ENCODE results near the gene MACROD2. TPM values are rescaled to one million over a fixed set of nuclear protein-coding genes. Genes with fewer than 3 reads are reported as not detected.
"Not testable (repeated sequence)": the region's sequence is repeated elsewhere in the genome, so short reads cannot be mapped to it uniquely, and the experiment has no call there.

MACROD2 gene
- total RNA-seq, 4 donors from 2014 or later = 12.6 to 60.3 (median 18.9) TPM

GRCh38 chr20:14966203-14966602 lies 970.9 kb downstream of the MACROD2 start:
- Histone ChIP-seq H3K9me3 (no peaks in the 10 kb centered on the region), H3K4me1 (peaks cover 2% of the 10 kb centered on the region), H3K27me3 (no peaks in the 10 kb centered on the region), H3K27ac (no peak overlapping the region), H3K4me3 (no peak overlapping the region), H3K36me3 (no peaks in the 10 kb centered on the region)
- no peak for DNase-seq (ENCODE audit: low spot score in 2 of 2)
- WGBS = 85% methylated on average over 3 of the region's 3 CpGs
- TF ChIP-seq POLR2AphosphoS5 (IDR thresholded peaks at IDR 0.05) (no peak), EP300 (IDR thresholded peaks at IDR 0.05) (no peak), POLR2A (IDR thresholded peaks at IDR 0.05) (no peak), CTCF (IDR thresholded peaks at IDR 0.05) (no peak)

GRCh38 chr20:14966808-14967207 lies 971.5 kb downstream of the MACROD2 start:
- Histone ChIP-seq H3K9me3 (no peaks in the 10 kb centered on the region), H3K36me3 (no peaks in the 10 kb centered on the region), H3K27me3 (no peaks in the 10 kb centered on the region), H3K27ac (no peak overlapping the region), H3K4me1 (peaks cover 2% of the 10 kb centered on the region), H3K4me3 (no peak overlapping the region)
- DNase-seq (ENCODE audit: low spot score in 2 of 2) = no peak
- TF ChIP-seq POLR2A (IDR thresholded peaks at IDR 0.05) (no peak), EP300 (IDR thresholded peaks at IDR 0.05) (no peak), CTCF (IDR thresholded peaks at IDR 0.05) (no peak), POLR2AphosphoS5 (IDR thresholded peaks at IDR 0.05) (no peak)

- WGBS = 67% methylated on average over 1 of the region's 1 CpG
- no peak overlapping the region for H3K4me3 ChIP-seq
- no peaks in the 10 kb centered on the region for H3K4me1 ChIP-seq
- H3K27me3 ChIP-seq = no peaks in the 10 kb centered on the region
- no peak for DNase-seq (ENCODE audit: low spot score in 2 of 2)
- TF ChIP-seq CTCF (IDR thresholded peaks at IDR 0.05) (no peak), EP300 (IDR thresholded peaks at IDR 0.05) (no peak), POLR2A (IDR thresholded peaks at IDR 0.05) (no peak), POLR2AphosphoS5 (IDR thresholded peaks at IDR 0.05) (no peak)
- H3K36me3 ChIP-seq = no peaks in the 10 kb centered on the region
- H3K9me3 ChIP-seq = no peaks in the 10 kb centered on the region
- H3K27ac ChIP-seq = no peak overlapping the region
Measured at GRCh38 chr20:14972256-14972655, 976.9 kb downstream of the MACROD2 start.

- H3K27me3 ChIP-seq = no peaks in the 10 kb centered on the region
- H3K4me3 ChIP-seq = no peak overlapping the region
- no peaks in the 10 kb centered on the region for H3K4me1 ChIP-seq
- no peak overlapping the region for H3K27ac ChIP-seq
- no peak for DNase-seq (ENCODE audit: low spot score in 2 of 2)
- no peaks in the 10 kb centered on the region for H3K9me3 ChIP-seq
- 98% methylated on average over 2 of the region's 2 CpGs for WGBS
- TF ChIP-seq POLR2A (IDR thresholded peaks at IDR 0.05) (no peak), CTCF (IDR thresholded peaks at IDR 0.05) (no peak), EP300 (IDR thresholded peaks at IDR 0.05) (no peak), POLR2AphosphoS5 (IDR thresholded peaks at IDR 0.05) (no peak)
- H3K36me3 ChIP-seq = no peaks in the 10 kb centered on the region
Measured at GRCh38 chr20:14972690-14973089, 977.4 kb downstream of the MACROD2 start.

GRCh38 chr20:14979453-14979986 lies 984.2 kb downstream of the MACROD2 start:
- TF ChIP-seq POLR2AphosphoS5 (IDR thresholded peaks at IDR 0.05) = no peak
- no peak for TF ChIP-seq EP300 (IDR thresholded peaks at IDR 0.05)
- TF ChIP-seq POLR2A (IDR thresholded peaks at IDR 0.05) = no peak
- TF ChIP-seq CTCF (IDR thresholded peaks at IDR 0.05) = no peak
- WGBS = 29% methylated on average over 3 of the region's 3 CpGs
- Histone ChIP-seq H3K36me3 (no peaks in the 10 kb centered on the region), H3K9me3 (peaks cover 9% of the 10 kb centered on the region), H3K4me1 (no peaks in the 10 kb centered on the region), H3K27me3 (no peaks in the 10 kb centered on the region), H3K4me3 (no peak overlapping the region), H3K27ac (no peak overlapping the region)
- no peak for DNase-seq (ENCODE audit: low spot score in 2 of 2)

GRCh38 chr20:14981486-14981885 lies 986.2 kb downstream of the MACROD2 start:
- not testable (repeated sequence) for H3K36me3 ChIP-seq; H3K4me3 ChIP-seq; H3K9me3 ChIP-seq; H3K27me3 ChIP-seq; H3K27ac ChIP-seq; DNase-seq (ENCODE audit: low spot score in 2 of 2); H3K4me1 ChIP-seq
- WGBS = 87% methylated on average over 3 of the region's 3 CpGs

- not testable (repeated sequence) for H3K4me1 ChIP-seq; H3K36me3 ChIP-seq; H3K9me3 ChIP-seq; H3K27ac ChIP-seq; DNase-seq (ENCODE audit: low spot score in 2 of 2); H3K27me3 ChIP-seq; H3K4me3 ChIP-seq
- no CpG with 5 or more reads among the region's 1 CpG for WGBS
Measured at GRCh38 chr20:14982324-14982723, 987.0 kb downstream of the MACROD2 start.

Measured in suprapubic skin (tissue), 4 donors.